ENCODE measurements around the gene RTP1. TPM values are rescaled to one million over a fixed set of nuclear protein-coding genes. Genes with fewer than 3 reads are reported as not detected.

RTP1 gene
- total RNA-seq, 1 experiment from 2014 or later, result not detected

GRCh38 chr3:187210091-187210490 lies 12.8 kb downstream of the RTP1 start:
- Mint-ChIP-seq H3K9me3 (ENCODE audit: low read depth, unreplicated experiment) (peaks cover 16% of the 10 kb centered on the region), H3K36me3 (ENCODE audit: insufficient read depth, unreplicated experiment) (no peaks in the 10 kb centered on the region)

GRCh38 chr3:187210545-187211327 lies 13.4 kb downstream of the RTP1 start:
- intact Hi-C loops (cut with micrococcal nuclease; ENCODE audit: unreplicated experiment), result no loop called here
- H3K9me3 Mint-ChIP-seq (ENCODE audit: low read depth, unreplicated experiment), result peaks cover 11% of the 10 kb centered on the region
- no peak for DNase-seq
- peaks cover 3% of the 10 kb centered on the region for H3K27me3 Mint-ChIP-seq (ENCODE audit: unreplicated experiment)
- TF ChIP-seq CTCF (IDR thresholded peaks at IDR 0.05; ENCODE audit: unreplicated experiment), result no peak
- no TSS peak for BruUV-seq (replicated peaks)
- peaks cover 40% of the 10 kb centered on the region for H3K4me1 Mint-ChIP-seq (ENCODE audit: low read depth, unreplicated experiment)
- no peak overlapping the region for H3K27ac Mint-ChIP-seq (ENCODE audit: unreplicated experiment)
- no peaks in the 10 kb centered on the region for H3K36me3 Mint-ChIP-seq (ENCODE audit: insufficient read depth, unreplicated experiment)
- H3K4me3 Mint-ChIP-seq (ENCODE audit: low read depth, unreplicated experiment), result no peak overlapping the region
- CTCF ChIA-PET, result interaction anchor here (0.5 to 1.8 kb wide), 8 partner anchors 9 to 469 kb away, joined by 3 to 10 read pairs (median 4); no protein-coding TSS in a partner anchor

More at GRCh38 chr3:187210091-187210490, 12.8 kb downstream of the RTP1 start:
- CTCF ChIA-PET, result interaction anchor here (0.7 to 1.8 kb wide), 6 partner anchors 10 to 469 kb away, joined by 3 to 10 read pairs (median 4); no protein-coding TSS in a partner anchor
- intact Hi-C loops (cut with micrococcal nuclease; ENCODE audit: unreplicated experiment), result no loop called here
- no peak for DNase-seq
- Mint-ChIP-seq H3K27ac (ENCODE audit: unreplicated experiment) (no peak overlapping the region), H3K4me1 (ENCODE audit: low read depth, unreplicated experiment) (peaks cover 40% of the 10 kb centered on the region), H3K4me3 (ENCODE audit: low read depth, unreplicated experiment) (no peak overlapping the region), H3K27me3 (ENCODE audit: unreplicated experiment) (peaks cover 9% of the 10 kb centered on the region)
- BruUV-seq (replicated peaks), result no TSS peak
- no peak for TF ChIP-seq CTCF (IDR thresholded peaks at IDR 0.05; ENCODE audit: unreplicated experiment)

GRCh38 chr3:187211532-187212195 lies 14.4 kb downstream of the RTP1 start:
- H3K9me3 Mint-ChIP-seq (ENCODE audit: low read depth, unreplicated experiment), result peaks cover 9% of the 10 kb centered on the region
- no peak overlapping the region for H3K27ac Mint-ChIP-seq (ENCODE audit: unreplicated experiment)
- H3K4me1 Mint-ChIP-seq (ENCODE audit: low read depth, unreplicated experiment), result peaks cover 40% of the 10 kb centered on the region
- BruUV-seq (replicated peaks), result no TSS peak
- H3K4me3 Mint-ChIP-seq (ENCODE audit: low read depth, unreplicated experiment), result no peak overlapping the region
- H3K36me3 Mint-ChIP-seq (ENCODE audit: insufficient read depth, unreplicated experiment), result no peaks in the 10 kb centered on the region
- no peak for DNase-seq
- TF ChIP-seq CTCF (IDR thresholded peaks at IDR 0.05; ENCODE audit: unreplicated experiment), result no peak
- H3K27me3 Mint-ChIP-seq (ENCODE audit: unreplicated experiment), result no peaks in the 10 kb centered on the region
- intact Hi-C loops (cut with micrococcal nuclease; ENCODE audit: unreplicated experiment), result no loop called here
- CTCF ChIA-PET, result interaction anchor here (0.6 to 1.8 kb wide), 7 partner anchors 9 to 397 kb away, joined by 3 to 10 read pairs (median 4); no protein-coding TSS in a partner anchor

- DNase-seq, result no peak
- Mint-ChIP-seq H3K27ac (ENCODE audit: unreplicated experiment) (no peak overlapping the region), H3K36me3 (ENCODE audit: insufficient read depth, unreplicated experiment) (no peaks in the 10 kb centered on the region), H3K4me1 (ENCODE audit: low read depth, unreplicated experiment) (peaks cover 40% of the 10 kb centered on the region), H3K27me3 (ENCODE audit: unreplicated experiment) (no peaks in the 10 kb centered on the region), H3K4me3 (ENCODE audit: low read depth, unreplicated experiment) (no peak overlapping the region), H3K9me3 (ENCODE audit: low read depth, unreplicated experiment) (peaks cover 9% of the 10 kb centered on the region)
- TF ChIP-seq CTCF (IDR thresholded peaks at IDR 0.05; ENCODE audit: unreplicated experiment), result no peak
- intact Hi-C loops (cut with micrococcal nuclease; ENCODE audit: unreplicated experiment), result no loop called here
- CTCF ChIA-PET, result interaction anchor here (0.6 to 1.1 kb wide), 3 partner anchors 8 to 397 kb away, joined by 3 to 4 read pairs (median 3); no protein-coding TSS in a partner anchor
- BruUV-seq (replicated peaks), result no TSS peak
Measured at GRCh38 chr3:187212196-187212545, 14.9 kb downstream of the RTP1 start.
